OCI-M2 (cell line): ENCODE measurements around the gene APP.

Experiments
- DNase-seq: peaks from one replicate; lab custom pipeline; 2025; ENCODE audit not compliant: unreplicated experiment; lab: John Stamatoyannopoulos, UW

Gene APP

DNA sequence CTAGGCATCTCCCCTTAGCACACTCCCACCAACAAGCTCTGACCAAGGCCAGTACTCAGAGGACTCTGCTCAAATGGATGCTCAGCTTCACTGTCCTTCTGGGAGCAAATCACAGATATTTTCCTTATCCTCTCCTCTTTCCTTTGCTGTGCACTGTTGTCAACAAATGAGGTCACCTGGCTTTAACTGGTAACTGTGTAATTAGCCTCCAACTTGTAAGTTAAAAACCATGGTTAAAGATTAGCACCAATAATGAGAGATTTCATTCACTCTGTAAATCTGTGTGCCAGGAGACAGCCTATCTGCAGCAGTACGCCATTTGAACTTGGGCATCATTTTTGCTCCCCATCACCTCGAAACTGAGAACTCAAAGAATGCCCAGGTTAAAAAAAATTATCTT, 286.3 kb downstream of the APP start:
- DNase-seq = no peak

- no peak for DNase-seq
Observed at GRCh38 chr21:25881524-25882376, 288.8 kb downstream of the APP start.

DNA sequence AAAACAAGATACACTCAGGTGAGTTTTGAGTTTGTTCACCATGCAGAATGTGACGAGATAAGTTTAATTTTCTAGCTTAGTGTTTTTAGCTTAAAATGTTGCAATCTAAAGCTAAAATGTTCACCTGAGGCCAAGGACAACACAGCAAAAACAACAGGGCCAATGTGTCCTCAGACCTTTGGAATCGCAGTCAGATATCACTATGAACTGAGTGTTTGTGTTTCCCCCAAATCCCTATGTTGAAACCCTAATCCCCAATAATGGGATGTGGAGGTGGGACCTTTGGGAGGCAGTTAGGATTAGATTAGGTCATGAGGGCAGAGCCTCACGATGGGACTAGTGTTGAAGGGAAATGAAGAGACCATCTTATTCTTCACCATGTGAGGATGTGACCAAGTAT, 291.4 kb downstream of the APP start:
- DNase-seq = no peak

DNA sequence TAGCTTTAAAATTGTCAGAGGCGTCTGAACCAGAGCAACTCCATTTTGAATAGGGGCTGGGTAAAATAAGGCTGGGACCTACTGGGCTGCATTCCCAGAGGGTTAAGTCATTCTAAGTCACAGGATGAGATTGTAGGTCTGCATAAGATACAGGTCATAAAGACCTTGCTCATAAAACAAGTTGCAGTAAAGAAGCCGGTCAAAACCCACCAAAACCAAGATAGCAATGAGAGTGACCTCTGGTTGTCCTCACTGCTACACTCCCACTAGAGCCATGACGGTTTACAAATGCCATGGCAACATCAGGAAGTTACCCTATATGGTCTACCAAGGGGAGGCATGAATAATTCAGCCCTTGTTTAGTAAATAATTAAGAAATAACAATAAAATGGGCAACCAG, 292.2 kb downstream of the APP start:
- DNase-seq = no peak

GRCh38 chr21:25872271-25872670, 298.3 kb downstream of the APP start:
- no peak for DNase-seq

DNA sequence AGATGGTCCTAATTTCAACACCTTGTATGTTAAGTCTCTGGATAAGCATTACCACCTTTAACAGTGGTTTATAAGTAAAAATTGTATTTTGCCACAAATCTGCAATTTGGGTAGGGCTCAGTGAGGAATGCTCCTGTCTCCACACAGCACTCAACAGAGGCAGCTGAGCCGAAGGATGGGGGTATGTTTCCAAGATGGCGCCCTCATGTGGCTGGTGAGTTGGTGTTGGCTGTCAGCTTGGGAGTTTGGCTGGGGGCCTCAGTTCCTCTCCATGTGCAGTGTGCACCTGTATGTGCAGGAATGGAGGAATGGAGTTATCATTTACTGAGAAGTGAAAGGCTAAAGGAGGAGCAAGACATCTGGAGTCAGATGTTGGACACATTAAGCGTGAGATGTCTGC, 299.0 kb downstream of the APP start:
- DNase-seq = no peak

GRCh38 chr21:25870084-25870483, 300.5 kb downstream of the APP start:
- DNase-seq = no peak

- DNase-seq = no peak
Observed at GRCh38 chr21:25867061-25867460, 303.5 kb downstream of the APP start.

DNA sequence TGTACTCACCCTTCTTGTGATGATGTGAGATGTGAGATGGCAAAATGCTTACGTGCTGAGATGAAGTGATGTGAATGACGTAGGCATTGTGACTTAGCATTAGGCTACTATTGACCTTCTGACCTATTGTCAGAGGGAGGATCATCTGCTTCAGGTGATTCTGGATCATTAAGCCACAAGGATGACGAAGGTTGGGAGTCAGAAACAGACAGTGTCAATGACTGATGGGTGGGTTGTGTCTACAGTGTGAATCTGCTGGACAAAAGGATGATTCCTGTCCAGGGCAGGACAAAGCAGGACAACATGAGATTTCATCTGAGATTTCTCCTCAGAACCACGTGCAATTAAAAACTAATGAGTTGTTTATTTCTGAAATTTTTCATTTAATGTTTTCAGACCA, 306.8 kb downstream of the APP start:
- DNase-seq = no peak

DNA sequence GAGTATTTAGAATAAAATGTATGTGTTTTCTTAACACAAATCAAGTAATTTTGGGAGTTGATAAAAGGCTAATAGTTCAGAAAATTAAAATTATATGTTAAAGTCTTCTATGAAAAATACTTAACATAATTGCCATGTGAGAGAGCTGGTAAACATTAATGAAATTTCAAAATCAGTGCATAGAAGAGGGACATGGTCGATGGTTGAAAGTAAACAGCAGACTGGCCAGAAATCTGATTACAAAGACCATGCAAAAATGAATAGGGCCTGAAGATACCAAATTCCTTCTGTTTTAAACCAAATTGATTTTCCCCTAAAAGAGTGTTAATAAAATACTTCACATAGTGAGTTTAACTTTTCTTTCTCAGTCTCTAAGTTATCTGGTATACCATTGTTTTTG, 307.5 kb downstream of the APP start:
- DNase-seq = no peak

- DNase-seq = no peak
Observed at GRCh38 chr21:25862596-25862995, 308.0 kb downstream of the APP start.

GRCh38 chr21:25862112-25862511, 308.5 kb downstream of the APP start:
- DNase-seq = no peak

- DNase-seq = no peak
Observed at GRCh38 chr21:25859235-25859929, 311.2 kb downstream of the APP start.

GRCh38 chr21:25858325-25858724, 312.2 kb downstream of the APP start:
- no peak for DNase-seq

DNA sequence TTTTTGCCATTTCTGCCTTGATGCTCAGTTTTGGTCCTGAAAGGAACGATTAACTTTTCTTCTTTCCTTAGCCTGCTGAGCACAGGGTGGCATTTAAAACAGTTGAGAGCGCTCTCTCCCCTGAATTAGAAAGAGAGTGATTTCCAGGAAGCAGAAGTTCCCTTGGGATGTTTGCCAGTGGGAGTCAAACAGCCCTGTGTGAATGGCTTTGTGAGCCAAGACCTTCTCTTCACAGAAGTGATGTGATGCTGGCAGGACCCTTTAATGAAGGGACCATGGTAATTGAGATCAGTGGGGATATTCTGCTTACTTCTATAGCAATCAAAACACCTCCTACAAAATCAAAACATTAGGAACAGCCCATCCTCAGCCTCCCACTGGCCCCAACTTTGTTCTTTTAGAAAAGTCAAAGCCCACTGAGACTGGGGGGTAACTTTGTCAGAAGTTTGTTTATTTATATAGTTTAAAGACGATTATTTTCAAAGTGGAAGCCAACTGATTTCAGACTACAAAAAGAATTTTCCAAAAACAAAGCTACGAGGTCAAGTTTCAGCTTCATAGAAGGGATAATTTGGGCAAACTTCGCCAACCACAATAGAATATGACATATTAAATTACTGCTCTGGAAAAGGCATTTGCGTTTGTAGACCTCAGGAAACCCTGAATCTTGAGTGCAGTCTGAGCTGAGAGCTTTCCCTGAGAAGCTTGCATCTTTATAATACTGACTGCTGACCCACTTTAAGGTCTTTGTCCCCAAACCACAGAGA, 313.1 kb downstream of the APP start:
- no peak for DNase-seq

- DNase-seq = no peak
Observed at GRCh38 chr21:25855576-25855975, 315.0 kb downstream of the APP start.

DNA sequence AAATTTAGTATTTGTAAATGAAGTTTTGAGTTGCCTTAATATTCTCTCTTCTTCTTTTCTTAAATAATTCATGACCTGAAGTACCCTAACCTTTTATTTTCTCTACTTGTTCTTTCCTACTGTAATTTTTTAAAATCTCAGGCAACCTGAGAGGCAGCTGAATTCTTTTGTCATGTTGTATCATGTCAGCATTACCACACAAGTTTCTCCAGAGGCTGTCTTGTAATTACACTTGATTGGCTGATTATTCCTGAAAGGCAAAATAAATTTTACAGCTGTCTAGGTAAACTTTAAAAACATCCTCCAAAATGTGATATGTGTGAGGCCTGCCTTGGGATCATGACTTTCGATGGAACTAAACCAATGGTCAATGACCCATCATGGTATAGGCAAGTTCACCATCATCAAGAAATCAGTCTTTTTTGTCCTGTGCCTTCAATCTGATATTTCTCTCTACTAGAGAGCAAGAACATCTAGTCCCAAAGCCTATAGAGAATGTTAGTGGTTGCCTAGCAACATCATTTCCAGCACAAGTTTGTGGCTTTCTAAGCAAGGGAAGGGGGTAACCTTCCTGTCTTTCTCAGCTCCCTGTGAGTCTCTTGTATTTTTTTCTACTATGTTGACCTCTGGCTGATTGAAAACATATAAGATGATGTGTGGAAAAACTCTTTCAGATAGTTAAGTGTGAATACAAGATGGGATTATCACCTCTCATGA, 320.3 kb downstream of the APP start:
- DNase-seq = no peak

GRCh38 chr21:25848309-25848708, 322.3 kb downstream of the APP start:
- DNase-seq = no peak

GRCh38 chr21:25845729-25846256, 324.8 kb downstream of the APP start:
- no peak for DNase-seq

DNA sequence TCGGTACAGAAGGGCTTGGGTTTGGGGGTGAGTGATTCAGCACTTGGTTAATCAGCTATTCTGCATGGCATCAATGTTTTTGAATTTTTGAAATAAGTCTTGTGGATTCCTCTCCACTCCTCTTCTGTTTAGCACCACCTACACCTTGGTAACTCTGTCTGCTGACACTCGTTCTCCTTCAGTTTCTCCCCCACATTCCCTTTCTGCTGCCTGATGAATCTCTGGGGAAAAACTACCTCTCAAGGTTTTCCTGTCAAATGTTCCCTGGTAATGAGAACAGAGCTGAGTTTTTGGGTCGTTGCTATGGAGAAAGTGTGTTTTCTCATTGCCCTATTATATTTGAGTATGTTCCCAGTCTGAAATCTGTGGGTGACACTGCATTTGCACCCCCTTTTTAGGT, 327.6 kb downstream of the APP start:
- DNase-seq = no peak

- no peak for DNase-seq
Observed at GRCh38 chr21:25838809-25839208, 331.8 kb downstream of the APP start.
